ENCODE data around the gene TREH.
"Not testable (repeated sequence)": the region's sequence is repeated elsewhere in the genome, so short reads cannot be mapped to it uniquely, and the experiment has no call there.

TREH gene

DNA sequence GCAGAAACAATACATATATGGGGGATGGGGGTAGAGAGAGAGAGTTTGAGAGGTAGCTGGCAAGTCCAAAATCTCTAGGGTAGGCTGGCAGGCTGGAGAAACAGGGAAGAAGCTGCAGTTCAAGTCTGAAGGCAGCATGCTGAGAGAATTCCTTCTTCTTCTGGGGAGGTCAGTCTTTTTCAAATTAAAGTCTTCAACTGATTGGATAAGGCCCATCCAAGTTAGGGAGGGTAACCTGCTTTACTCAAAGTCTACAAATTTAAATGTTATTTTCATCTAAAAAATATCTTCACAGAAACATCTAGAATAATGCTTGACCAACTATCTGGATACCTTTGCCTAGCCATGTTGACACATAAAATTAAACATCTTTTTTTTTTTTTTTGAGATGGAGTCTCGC is 2.9 kb upstream of the TREH start:
- H3K4me3 ChIP-seq (ENCODE audit: low read length), result no peak overlapping the region
- no peak for DNase-seq (ENCODE audit: low read depth)
- no peak for TF ChIP-seq CTCF (IDR thresholded peaks at IDR 0.05; ENCODE audit: insufficient read depth, low read depth, low read length, missing control alignments)

DNA sequence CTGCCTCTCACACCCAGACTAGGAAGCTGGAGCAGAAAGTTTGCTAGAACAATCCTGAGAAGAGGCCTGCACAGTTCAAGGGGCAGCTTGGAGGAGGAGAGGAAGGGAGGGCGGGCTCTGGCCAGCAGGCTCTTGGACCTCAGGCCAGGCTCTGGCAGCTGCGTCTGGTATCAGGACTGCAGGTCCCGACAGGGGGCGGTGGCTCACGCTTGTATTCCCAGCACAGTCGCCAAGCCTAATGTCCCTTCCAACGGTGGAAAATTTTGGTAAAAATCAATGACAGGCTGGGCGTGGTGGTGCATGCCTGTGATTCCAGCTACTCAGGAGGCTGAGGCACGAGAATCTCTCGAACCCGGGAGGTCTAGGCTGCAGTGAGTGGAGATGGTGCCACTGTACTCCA is 542 bp downstream of the TREH start:
- not testable (repeated sequence) for DNase-seq (ENCODE audit: low read depth)

DNA sequence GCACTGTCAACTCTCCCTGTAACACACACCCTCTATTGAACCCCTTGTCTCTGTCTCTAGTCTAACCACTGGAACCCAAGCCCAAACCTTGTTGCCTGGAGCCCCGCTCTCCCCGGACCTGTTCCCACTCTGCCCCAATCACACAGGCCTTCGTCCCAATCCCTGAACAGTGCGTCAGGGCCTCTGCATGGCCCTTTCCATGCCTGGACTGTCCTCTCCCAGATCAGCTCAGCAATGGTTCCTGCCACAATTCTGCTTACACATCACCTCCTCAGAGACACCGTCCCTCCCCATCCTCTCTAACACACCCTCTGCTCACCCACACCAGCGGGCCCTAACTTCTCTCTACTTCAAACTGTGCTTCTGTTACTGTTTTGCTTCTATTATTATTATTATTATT is 1.5 kb downstream of the TREH start:
- no peak for DNase-seq (ENCODE audit: low read depth)
- no peak overlapping the region for H3K4me3 ChIP-seq (ENCODE audit: low read length)
- TF ChIP-seq CTCF (IDR thresholded peaks at IDR 0.05; ENCODE audit: insufficient read depth, low read depth, low read length, missing control alignments), result no peak

More for the DNA sequence above, 542 bp downstream of the TREH start:
- not testable (repeated sequence) for H3K4me3 ChIP-seq (ENCODE audit: low read length)

GRCh38 chr11:118674082-118674435 is 5.4 kb downstream of the TREH start:
- H3K4me3 ChIP-seq (ENCODE audit: low read length), result no peak overlapping the region
- TF ChIP-seq CTCF (IDR thresholded peaks at IDR 0.05; ENCODE audit: insufficient read depth, low read depth, low read length, missing control alignments), result no peak
- DNase-seq (ENCODE audit: low read depth), result no peak

DNA sequence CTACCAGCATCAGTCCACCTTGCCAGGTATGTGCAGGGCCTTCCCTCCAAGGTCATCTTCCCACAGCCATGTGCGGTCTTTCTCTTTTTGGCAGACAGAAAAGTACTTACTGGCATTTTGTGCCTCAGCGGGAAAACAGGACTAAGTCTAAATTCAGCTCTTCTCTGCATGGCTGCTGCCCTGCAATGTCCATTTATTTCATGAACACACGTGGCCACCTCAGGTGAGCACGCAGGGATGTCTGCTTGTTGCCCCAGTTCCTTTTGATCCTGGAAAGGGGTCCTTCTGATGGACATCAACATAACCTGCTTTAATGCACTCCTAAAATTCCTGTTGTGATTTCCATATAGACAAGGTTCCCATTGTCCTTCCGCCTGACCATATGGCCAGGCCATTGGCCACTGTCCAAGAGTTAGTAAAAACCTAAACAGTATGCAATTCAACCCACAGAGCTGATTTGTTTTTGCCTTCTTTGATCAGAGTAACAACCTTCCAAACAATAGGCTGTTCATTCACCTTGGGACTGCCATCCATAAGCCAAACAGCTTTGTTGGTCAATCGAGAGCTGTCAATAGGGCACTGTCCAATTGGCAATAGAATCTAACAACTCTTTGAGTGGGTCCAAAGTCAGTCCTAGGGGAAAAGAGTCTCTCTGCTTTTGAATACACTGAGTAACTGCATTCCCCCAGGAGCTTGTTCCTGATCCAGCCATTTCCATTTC is 5.9 kb downstream of the TREH start:
- H3K4me3 ChIP-seq (ENCODE audit: low read length), result no peak overlapping the region
- no peak for DNase-seq (ENCODE audit: low read depth)
- no peak for TF ChIP-seq CTCF (IDR thresholded peaks at IDR 0.05; ENCODE audit: insufficient read depth, low read depth, low read length, missing control alignments)

DNA sequence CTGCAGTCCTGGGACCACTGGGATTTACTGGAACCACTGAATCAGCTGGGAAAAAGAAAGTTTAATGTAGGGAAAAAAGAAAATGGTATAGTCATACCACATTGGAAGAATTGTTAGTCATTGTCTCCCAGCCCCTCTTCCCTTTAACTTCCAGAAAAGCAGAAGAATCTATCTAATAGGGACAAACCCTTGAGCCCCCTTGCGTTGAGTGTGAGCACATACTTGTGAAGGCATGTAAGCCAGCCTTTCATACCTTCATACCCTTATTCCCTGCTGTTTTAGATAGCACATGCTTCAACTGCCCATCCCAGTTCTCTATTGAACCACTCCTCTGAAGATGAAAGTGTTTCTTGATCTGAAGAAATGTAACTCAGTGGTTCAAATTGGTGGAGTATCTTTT is 6.6 kb downstream of the TREH start:
- no peak for TF ChIP-seq CTCF (IDR thresholded peaks at IDR 0.05; ENCODE audit: insufficient read depth, low read depth, low read length, missing control alignments)
- no peak for DNase-seq (ENCODE audit: low read depth)
- H3K4me3 ChIP-seq (ENCODE audit: low read length), result no peak overlapping the region

GRCh38 chr11:118671254-118671653 is 8.2 kb downstream of the TREH start:
- DNase-seq (ENCODE audit: low read depth), result no peak
- no peak overlapping the region for H3K4me3 ChIP-seq (ENCODE audit: low read length)
- no peak for TF ChIP-seq CTCF (IDR thresholded peaks at IDR 0.05; ENCODE audit: insufficient read depth, low read depth, low read length, missing control alignments)
